TTC549 (cell line): Measurements from ENCODE around the gene TNRC6C.
"Not testable (repeated sequence)": the region's sequence is repeated elsewhere in the genome, so short reads cannot be mapped to it uniquely, and the experiment has no call there.

Source experiments
- FAIRE-seq: peaks from 2 replicates; lab custom pipeline; 2012; peaks lifted over from hg19 to GRCh38; lab: Jason Lieb, UNC

The TNRC6C gene

GRCh38 chr17:78127239-78127887 lies 168.9 kb downstream of the TNRC6C start:
- no peak for FAIRE-seq

DNA sequence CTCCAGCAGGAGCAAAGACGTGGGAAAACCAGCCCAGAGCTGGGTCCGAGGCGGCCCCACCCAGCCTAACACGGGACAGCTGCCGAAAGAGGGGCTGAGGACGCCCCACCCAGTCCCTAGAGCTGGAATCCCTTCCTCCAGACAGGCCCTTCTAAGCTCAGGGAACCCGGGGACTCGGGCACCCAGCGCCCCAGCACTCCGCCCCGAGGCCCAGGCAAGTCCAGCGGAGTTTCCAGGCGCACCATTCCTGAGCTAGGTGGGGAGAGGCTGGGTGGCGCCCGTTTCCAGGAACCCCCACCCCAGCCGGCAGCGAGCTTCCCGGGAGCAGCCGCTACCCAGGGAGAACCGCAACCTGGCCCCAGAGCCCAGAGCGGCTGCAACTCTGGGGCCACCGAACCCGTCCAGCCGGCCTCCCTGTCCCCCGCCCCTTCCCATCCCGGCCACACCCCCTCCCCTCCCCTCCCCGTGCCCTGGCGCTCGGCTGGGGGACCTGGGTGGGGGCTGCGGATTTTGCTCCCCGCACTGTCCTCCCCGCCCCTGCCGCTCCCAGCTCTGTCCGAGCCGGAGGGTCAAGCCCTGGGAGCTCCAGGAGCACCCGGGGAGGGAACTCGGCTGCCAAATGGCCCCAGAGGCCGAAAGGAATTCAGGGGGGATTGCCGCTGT lies 169.5 kb downstream of the TNRC6C start:
- FAIRE-seq = no peak

GRCh38 chr17:78128551-78129350 lies 170.2 kb downstream of the TNRC6C start, which contains the start of gene TMC6:
TSS of gene TMC6 (minus strand) at chr17:78128755. CDS start at chr17:78126832, 1,923 bp downstream.
- no peak for FAIRE-seq

GRCh38 chr17:78129351-78130089 lies 171.0 kb downstream of the TNRC6C start:
- FAIRE-seq = no peak

- no peak for FAIRE-seq
Observed at GRCh38 chr17:78130090-78130436, 171.6 kb downstream of the TNRC6C start.

GRCh38 chr17:78130437-78131101 lies 172.1 kb downstream of the TNRC6C start, which contains the start of gene TMC8:
TSS of gene TMC8 (plus strand) at chr17:78130771. CDS start at chr17:78131589, 818 bp downstream.
- FAIRE-seq = no peak

DNA sequence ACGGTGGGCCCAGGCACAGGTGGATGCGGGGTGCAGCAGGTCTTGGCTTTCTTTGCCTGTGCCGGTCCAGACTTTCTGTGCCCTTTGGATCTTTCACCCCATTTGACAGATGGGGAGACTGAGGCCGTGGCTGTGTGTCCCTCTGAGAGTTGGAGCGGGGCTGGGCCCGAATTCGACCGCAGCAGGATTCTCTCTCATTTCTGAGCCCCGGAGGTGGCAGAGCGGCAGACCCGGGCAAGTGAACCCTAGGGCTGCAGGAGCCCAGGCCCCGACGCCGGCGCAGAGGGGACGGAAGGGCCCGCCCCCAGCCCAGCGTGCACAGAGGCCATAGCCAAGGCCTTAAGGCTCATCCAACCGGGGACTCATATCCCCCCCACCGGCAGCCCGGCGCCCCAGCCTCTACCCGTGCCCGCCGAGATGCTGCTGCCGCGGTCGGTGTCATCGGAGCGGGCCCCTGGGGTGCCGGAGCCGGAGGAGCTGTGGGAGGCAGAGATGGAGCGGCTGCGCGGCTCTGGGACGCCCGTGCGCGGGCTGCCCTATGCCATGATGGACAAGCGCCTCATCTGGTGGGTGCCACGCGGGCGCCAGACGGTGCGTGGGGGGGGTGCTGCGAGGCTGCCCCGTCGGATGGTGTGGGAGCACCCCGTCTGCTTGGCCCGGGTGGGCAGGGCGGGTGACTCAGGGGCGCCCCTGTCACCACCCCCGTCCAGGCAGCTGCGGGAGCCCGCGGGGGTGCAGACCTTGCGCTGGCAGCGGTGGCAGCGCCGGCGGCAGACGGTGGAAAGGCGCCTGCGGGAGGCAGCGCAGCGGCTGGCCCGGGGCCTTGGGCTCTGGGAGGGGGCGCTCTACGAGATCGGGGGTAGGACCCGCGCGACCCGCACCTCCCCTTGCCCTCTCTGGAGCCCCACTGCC lies 172.9 kb downstream of the TNRC6C start:
- no peak for FAIRE-seq

DNA sequence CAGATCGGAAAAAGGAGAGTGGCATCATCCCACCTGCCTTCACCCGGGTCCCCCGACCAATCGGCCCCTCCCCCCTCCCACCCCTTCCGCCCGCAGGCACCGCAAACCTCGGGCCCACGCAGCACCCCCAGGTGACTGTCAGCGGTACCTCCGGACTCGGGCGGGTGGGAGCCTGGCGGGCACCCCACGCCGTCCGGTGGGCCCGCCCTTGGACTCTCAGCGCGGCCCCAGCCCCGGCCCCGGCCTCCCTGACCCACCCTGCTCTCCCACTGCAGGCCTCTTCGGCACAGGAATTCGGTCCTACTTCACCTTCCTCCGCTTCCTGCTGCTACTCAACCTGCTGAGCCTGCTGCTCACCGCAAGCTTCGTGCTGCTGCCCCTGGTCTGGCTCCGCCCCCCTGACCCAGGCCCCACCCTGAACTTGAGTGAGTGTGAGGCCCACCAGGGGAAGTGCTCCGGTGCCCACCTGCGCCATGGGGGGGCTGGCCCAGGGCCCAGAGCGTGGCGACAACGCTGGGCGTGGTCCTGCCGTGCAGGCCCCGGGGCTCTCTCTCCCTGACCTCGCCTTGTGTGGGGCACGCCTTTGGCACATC lies 173.7 kb downstream of the TNRC6C start:
- no peak for FAIRE-seq

- no peak for FAIRE-seq
Observed at GRCh38 chr17:78132767-78133178, 174.3 kb downstream of the TNRC6C start.

- FAIRE-seq = no peak
Observed at GRCh38 chr17:78133179-78133951, 174.9 kb downstream of the TNRC6C start.

GRCh38 chr17:78133971-78134898 lies 175.7 kb downstream of the TNRC6C start:
- no peak for FAIRE-seq

DNA sequence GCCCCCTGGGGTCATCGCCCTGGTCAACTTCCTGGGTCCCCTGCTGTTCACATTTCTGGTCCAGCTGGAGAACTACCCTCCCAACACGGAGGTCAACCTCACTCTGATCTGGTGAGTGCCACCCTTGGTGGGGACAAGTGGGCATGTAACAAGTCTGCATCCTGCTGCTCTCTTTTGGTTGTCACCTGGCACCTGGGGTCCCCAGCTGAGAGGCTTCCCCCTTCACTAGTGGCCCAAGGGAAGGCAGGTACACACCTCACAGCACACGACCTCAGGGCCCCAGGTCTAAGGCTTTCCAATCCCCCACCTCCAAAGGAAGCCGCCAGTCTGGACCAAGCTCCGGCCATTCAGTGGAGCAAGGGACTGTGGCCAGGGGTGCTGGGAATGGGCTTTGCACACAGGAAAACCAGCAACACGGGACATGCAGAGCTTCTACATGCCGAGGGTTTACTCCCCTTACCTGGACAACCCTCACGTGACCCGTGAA lies 176.4 kb downstream of the TNRC6C start:
- FAIRE-seq = no peak

DNA sequence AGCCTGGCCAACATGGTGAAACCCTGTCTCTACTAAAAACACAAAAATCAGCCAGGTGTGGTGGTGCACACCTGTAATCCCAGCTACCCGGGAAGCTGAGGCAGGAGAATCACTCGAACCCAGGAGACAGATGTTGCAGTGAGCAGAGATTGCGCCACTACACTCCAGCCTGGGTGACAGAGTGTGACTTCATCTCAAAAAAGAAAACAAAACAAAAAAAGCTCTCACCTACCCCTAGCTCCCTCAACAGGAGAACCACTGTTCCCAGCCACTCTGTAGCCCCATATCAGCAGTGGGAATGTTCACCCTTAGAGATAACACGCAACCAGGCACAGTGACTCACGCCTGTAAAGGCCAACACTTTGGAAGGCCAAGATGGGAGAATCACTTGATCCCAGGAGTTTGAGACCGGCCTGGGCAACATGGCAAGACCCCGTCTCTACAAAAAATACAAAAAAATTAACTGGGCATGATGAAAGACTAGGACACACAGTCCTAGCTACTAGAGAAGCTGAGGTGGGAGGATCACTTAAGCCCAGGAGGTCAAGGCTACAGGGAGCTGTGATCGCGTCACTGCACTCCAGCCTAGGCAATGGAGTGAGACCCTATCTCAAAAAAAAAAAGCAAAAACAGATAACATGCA lies 177.5 kb downstream of the TNRC6C start:
- FAIRE-seq = no peak

DNA sequence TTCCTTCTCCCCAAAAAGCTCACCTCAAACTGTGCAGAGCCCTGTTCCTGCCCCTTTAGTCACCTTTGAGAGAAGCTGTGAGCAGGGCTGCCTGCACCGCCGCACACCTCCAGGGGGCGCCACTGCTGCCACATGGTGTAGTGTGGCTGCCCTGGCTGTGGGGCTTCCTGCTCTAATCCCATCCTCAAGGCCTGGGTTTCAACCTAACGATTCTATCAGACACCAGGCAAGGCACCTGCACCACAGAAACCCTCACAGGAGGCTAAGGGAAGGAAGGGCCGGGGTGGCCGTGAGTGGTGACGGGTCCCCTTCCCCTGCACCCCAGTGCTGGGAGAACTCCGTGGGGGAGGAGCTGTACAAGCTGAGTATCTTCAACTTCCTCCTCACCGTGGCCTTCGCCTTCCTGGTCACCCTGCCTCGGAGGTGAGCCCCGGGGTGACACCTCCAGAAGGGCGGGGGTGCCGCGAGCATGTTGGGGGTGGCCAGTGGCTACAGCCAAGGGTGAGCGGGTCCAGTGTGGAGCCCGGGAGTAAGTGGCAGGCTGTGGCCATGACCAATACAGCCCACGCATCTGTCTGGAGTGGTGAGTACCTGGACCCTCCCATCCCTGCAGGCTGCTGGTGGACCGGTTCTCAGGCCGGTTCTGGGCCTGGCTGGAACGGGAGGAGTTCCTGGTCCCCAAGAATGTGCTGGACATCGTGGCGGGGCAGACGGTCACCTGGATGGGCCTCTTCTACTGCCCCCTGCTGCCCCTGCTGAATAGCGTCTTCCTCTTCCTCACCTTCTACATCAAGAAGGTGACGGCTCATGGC lies 179.1 kb downstream of the TNRC6C start:
- FAIRE-seq = no peak

DNA sequence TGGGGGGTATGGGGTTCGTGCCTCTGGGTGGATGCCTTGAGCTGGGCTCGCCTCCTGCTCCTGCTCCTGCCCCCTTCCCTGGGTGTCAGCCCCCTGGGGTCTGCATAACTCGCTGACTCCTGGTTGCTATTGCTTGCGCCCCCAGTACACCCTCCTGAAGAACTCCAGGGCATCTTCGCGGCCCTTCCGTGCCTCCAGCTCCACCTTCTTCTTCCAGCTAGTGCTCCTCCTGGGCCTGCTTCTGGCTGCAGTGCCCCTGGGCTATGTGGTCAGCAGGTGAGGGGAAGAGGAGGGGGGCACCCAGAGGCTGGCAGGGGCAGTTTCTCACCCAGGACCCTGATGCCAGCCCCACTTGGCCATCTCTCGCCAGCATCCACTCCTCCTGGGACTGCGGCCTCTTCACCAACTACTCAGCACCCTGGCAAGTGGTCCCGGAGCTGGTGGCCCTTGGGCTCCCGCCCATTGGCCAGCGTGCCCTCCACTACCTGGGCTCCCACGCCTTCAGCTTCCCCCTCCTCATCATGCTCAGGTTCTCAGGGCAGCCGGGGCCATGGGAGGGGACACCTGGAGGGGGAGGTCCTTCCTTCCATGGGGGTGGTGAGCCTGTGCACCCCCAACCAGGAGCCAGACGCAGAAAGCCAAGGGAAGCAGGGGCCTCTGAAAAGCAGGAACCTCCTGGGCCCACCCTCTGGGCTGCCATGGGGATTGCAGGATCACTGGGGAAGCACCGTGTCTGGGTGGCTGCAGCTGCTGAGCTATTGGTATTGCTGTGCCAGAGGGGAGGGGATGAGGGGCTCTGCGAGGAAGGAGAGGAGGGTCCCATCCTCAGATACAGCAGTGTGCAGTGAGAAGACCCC lies 179.9 kb downstream of the TNRC6C start:
- FAIRE-seq = no peak

- not testable (repeated sequence) for FAIRE-seq
Observed at GRCh38 chr17:78139861-78140168, 181.3 kb downstream of the TNRC6C start.
